NCI-H345 treated with DMSO at 0.1 percent for 48 hours (cell line): Measurements from ENCODE around the gene SCN1B.
"Not testable (repeated sequence)": the region's sequence is repeated elsewhere in the genome, so short reads cannot be mapped to it uniquely, and the experiment has no call there.

Source experiments
- DNase-seq: peaks from one replicate; lab custom pipeline; 2025; ENCODE audit not compliant: unreplicated experiment; lab: John Stamatoyannopoulos, UW

Gene SCN1B

GRCh38 chr19:35015954-35016351 is 14.3 kb upstream of the SCN1B start:
- no peak for DNase-seq

GRCh38 chr19:35017507-35017906 is 12.8 kb upstream of the SCN1B start:
- no peak for DNase-seq

GRCh38 chr19:35018379-35018778 is 11.9 kb upstream of the SCN1B start:
- no peak for DNase-seq

GRCh38 chr19:35019144-35019543 is 11.1 kb upstream of the SCN1B start:
- DNase-seq = no peak

DNA sequence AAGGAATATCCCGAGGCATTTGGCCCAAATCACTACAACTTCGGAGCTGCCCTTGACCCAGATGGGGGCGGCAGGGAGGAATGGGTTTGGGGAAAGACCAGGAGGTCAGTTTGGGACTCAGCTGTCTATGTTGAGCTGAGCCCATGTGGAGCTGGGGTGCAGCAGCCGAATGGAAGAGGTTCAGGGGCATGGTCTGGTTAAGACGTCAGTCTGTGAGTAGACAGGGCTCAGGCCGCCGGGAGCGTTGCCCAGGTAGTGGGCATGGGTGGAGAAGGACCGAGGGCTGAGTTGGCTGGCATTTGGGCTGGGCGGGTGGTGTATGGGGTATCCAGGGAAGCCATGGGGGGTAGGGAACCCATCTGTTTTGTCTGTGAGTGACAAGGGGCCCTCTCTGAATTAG is 9.3 kb upstream of the SCN1B start:
- no peak for DNase-seq

- no peak for DNase-seq
Observed at GRCh38 chr19:35021596-35021995, 8.7 kb upstream of the SCN1B start.

GRCh38 chr19:35022460-35022859 is 7.8 kb upstream of the SCN1B start:
- no peak for DNase-seq

- no peak for DNase-seq
Observed at GRCh38 chr19:35023428-35023827, 6.8 kb upstream of the SCN1B start.

DNA sequence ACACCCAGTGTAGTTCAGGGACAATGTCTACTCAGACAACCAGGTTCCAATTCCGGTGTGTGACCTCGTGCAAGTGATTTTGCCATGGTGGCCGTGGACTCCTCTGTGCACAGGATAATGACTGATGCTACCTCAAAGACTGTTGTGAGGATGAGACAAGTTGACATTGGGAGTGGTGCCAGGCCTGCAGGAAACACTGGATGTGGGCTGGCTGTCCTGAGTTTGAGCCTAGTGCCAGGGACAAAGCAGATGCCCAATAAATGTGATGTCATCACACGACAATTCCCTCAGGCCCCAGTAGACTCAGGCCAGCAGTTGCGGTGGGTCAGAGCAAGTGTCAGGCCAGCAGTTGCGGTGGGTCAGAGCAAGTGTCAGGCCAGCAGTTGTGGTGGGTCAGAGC is 6.2 kb upstream of the SCN1B start:
- no peak for DNase-seq

DNA sequence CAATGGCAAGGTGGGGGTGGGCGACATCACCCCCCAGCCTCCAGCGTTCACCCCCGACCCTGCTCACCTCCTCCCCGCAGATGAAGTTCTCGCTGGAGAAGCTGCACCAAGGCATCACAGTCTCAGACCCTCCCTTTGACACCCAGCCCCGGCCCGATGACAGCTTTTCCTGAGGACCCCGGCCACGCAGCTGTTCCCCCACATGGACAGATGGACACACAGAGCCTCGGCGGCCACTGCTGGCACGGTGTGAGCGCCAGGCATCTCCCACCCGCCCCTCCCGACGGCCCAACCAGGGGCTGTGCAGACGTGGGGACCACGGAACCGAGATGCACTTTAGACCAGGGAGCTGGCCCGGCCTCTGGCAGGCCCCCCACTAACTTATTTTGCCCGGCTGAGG is 4.3 kb upstream of the SCN1B start:
- DNase-seq = no peak

DNA sequence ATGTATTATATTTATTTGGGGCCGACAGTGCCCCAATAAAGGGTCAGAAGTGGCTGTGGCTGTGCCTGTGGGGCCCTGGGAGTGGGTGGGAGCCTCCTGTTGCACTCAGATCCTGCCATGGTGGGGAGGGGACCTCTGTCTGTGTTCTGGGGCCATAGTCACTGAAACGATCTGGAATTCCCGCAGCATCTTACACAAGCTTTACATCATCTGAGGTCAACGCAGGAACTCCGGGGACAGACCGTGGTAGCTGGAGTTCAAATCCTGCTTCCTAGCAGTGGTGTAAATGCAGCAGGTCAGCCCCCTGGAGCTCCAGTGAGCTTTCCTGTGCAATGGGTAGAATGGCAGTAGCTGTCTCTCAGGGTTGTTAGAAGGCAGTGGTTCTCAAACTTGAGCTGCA is 3.9 kb upstream of the SCN1B start:
- DNase-seq = no peak

DNA sequence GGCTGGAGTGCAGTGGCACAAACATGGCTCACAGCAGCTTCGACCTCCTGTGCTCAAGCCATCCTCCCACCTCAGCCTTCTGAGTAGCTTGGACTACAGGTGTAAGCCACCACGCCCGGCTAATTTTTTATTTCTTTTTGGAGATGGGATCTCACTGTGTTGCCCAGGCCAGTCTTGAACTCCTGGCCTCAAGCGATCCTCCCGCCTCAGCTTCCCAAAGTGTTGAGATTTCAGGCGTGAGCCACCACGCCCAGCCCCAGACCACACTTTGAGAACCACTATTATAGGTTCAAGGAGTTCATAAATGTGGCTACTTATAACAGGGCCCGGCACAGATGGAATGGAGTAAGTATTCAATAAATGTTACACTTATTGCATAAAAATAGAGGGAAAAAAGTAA is 3.3 kb upstream of the SCN1B start:
- DNase-seq = no peak

- DNase-seq = no peak
Observed at GRCh38 chr19:35027851-35028599, 2.2 kb upstream of the SCN1B start.

- DNase-seq = not testable (repeated sequence)
Observed at GRCh38 chr19:35028600-35028885, 1.7 kb upstream of the SCN1B start.

- DNase-seq = not testable (repeated sequence)
Observed at GRCh38 chr19:35029275-35029736, 964 bp upstream of the SCN1B start.

GRCh38 chr19:35029737-35030256 is 473 bp upstream of the SCN1B start:
- DNase-seq = no peak

- DNase-seq = no peak
Observed at GRCh38 chr19:35031072-35031881, 1.0 kb downstream of the SCN1B start.

- DNase-seq = no peak
Observed at GRCh38 chr19:35032356-35032865, 2.1 kb downstream of the SCN1B start.

DNA sequence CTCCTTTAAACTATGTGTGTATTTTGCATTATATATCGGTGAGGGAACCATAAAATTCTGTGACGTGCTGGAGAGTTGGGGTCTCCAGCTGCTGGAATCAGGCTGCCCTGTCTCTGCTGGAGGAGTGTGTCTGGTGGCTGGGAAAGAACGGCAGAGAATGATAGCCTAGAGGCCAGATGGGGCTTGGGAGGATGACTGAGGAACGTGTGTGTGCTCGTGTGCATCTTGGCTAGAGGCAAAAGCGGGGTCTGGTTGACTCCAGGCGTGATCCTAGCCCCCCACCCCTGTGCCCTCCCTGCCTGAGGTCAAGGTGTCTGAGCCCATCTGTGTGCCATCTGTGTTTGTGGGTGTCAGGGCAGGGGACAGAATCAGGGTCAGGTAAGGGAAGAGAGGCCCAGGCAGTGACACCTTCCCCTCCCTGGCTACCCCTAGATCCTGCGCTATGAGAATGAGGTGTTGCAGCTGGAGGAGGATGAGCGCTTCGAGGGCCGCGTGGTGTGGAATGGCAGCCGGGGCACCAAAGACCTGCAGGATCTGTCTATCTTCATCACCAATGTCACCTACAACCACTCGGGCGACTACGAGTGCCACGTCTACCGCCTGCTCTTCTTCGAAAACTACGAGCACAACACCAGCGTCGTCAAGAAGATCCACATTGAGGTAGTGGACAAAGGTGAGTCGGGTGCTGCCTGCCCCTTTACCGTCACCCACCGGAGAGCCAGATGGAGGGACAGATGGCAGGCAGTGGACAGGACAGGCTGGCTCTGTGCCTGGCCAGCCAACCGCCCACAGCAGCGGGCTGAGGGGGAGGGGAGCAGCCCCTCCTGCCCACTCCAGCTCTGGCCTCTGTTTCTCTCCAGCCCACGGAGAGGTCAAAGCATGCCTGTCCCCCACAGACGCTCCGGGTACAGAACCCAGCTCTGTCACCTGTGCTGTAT is 3.1 kb downstream of the SCN1B start:
- DNase-seq = no peak

DNA sequence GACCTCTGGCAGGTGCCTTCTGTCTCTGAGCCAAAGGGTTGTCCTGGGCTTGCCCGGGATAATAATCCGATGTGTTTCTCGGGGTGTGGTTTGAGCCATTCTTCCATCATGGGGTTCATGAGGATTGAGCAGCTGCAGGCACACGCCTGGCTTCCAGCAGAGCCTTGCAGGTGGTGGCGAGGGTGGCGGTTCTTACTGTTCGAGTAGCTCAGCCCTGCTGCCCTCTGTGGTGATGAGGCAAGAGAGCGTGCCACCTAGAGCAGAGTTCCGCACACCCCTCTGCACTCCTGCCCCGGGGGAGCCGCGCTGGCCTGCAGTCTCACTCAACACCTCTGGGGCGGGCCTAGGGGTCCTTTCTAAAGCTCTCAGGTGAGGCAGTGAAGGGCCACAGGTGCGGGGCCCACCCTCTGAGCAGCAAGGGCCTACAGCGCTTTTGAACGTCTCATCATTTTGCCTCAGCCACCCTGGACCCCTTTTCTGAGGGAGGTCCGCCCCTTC is 3.8 kb downstream of the SCN1B start:
- no peak for DNase-seq
